ENCODE data around the gene PGLYRP1.

PGLYRP1 gene

GRCh38 chr19:45971260-45971902 lies 51.5 kb downstream of the PGLYRP1 start:
- DNase-seq (ENCODE audit: low read depth, low spot score) = no peak

- no peak for DNase-seq (ENCODE audit: low read depth, low spot score)
Observed at GRCh38 chr19:45969676-45970075, 53.2 kb downstream of the PGLYRP1 start.
